Stimulated activated CD4-positive, alpha-beta T cell treated with anti-CD3 and anti-CD28 coated beads, Interleukin-4, amount 100 ng/mL, for 4 hours (primary cell): ENCODE data around the gene PLAAT2.
"Not testable (repeated sequence)": the region's sequence is repeated elsewhere in the genome, so short reads cannot be mapped to it uniquely, and the experiment has no call there.

Experiments used
- DNase-seq, 2 experiments: peaks; one replicate each; pipeline ENCODE4 v3.0.0-alpha.2; 2020

Gene PLAAT2

DNA sequence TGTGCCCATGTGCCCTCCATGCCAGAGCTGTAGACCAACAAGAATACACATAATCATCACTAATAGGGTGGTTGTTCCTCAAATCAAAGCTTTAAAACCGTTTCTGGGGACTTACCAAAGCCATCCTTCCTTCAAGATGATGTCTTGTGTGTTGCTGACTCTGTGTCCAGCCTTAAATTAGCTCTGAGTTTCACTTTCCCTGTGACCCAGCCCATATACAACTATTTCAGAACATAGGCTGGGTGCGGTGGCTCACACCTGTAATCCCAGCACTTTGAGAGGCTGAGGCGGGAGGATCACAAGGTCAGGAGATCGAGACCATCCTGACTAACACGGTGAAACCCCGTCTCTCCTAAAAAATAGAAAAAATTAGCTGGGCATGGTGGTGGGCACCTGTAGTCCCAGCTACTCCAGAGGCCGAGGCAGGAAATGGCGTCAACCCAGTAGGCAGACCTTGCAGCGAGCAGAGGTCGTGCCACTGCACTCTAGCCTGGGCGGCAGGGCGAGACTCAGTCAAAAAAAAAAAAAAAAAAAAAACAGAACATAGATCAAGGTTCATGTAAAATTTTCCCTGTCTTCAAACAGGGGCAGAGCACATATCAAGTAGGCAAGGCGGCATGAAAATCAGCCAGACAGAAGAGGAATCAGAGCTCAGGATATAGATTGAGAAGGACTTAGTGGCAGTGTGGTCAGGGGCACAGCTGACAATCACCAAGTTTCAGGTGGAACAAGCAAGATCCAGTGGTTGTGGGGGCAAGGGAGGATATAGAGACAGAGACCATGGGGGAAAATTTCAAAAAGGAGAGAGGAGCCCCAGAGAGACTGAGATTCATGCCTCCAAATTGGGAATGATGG lies at the start of gene PLAAT2:
Gene PLAAT2 (minus strand): TSS at position 179 of the 855 bp plus-strand sequence. CDS start 55 bp downstream, at position 124.
- DNase-seq: no peak

DNA sequence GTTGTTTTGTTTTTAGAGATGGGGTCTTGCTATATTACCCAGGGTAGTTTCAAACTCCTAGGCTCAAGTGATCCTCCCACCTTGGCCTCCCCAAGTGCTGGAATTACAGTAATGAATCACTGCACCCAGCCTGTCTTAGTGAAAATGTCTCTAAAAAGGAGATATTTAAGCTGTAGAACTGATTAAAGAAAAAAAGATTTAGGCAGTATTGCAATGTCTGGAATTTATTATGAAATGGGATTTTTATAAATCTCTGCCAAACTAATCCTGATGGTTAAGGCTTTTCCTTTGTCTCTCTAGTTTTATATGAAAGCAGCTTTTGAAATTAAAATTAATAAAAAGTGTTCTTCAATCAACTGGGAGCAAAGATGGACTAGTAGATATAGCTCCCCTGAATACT lies 49.0 kb upstream of the PLAAT2 start:
- DNase-seq: no peak

DNA sequence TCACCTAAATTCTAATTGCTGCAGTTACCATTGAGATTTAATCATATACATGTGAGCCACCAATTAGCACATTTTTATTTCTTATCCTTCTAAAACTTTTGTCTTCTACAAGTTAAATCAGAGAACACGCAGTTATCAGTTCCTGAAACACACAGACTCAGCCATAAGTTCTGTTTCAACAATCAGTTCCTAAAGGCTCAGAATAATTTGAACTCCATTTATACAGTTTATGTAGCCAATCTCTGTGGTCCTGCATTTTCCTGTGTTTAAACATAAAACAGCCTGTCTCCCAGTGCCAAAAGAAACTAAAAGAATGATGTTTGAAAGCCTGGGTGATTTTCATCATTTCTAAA lies 48.2 kb upstream of the PLAAT2 start:
- no peak for DNase-seq

DNA sequence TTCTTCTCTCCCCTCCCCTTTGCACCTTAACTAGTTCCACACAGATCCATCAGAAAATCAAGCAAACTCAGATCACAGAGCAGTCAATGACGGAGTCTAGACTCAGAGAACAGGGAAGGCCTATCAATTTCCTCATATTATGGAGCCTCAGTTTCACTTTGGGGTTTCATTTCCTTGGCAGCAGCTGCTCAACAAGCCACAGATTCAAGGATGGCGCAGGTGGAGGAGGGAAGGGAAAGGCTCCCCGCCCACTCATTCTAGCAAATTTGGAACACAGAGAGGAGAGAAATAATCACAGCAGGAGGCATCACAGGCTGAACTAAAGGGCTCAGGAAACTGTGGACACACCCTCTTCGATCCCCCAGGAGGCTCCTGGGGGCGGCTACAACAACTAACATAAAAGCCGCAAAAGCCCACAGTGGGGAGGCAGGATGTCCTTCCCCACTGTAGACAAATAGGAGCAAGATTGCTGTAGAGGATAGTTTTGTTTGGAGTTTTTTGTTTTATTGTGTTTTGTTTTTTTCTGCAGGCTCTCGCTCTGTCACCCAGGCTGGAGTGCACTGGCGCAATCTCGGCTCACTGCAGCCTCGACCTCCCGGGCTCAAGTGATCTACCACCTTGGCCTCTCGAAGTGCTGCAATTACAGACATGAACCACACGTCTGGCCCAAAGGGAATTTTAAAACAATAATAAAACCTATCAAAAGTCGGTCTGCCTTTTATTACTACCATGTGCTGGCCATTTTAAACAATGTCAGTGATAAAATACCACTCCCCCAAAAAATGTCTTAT lies 47.6 kb upstream of the PLAAT2 start:
- DNase-seq: no peak

DNA sequence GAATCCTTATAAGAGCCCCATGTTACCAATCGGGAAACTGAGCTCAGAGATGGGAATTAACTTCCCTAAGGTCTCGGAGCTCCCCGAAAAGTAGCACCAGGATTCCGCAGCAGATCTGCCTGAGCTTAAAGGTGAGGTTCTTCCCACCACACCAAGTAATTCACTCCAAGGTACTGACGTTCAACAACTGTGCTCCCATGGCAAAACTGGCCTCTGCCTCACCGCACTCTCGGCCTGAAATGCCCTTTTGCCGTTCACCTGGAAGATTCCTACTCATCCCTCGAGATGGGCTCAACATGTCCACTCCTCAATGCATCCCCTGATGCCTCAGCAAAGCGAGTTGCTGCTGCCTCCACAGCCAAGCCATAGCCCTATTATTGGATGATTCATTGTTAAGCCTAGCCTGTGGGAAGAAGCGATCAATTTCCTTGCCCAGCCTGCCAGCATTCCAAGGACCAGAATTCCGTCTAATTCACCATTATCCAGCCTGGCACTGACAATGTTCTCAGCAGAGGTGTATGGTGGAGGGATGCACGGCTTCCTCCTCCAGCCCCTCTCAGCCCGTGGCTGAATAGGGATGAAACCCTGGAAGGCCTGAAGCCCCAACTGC lies 46.9 kb upstream of the PLAAT2 start:
- DNase-seq: no peak

DNA sequence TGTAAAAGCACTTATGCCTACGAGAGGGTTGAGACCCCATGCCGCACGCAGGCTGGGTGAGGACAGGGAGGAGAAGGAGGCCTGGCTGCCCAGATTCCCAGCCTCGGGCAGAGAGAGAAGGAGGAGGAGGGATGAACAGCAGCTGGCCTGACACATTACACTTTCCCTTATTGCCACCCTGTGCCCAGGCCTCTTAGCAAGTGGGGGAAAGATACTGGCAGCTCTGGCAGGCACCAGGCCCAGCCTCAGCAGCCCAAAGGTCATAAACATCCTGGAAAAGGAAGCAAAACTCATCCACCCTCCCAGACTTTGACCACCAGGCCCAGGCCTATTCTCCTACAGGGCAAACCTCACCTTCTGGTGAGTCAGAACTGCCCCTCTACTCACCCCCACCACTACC lies 46.4 kb upstream of the PLAAT2 start:
- DNase-seq: no peak

DNA sequence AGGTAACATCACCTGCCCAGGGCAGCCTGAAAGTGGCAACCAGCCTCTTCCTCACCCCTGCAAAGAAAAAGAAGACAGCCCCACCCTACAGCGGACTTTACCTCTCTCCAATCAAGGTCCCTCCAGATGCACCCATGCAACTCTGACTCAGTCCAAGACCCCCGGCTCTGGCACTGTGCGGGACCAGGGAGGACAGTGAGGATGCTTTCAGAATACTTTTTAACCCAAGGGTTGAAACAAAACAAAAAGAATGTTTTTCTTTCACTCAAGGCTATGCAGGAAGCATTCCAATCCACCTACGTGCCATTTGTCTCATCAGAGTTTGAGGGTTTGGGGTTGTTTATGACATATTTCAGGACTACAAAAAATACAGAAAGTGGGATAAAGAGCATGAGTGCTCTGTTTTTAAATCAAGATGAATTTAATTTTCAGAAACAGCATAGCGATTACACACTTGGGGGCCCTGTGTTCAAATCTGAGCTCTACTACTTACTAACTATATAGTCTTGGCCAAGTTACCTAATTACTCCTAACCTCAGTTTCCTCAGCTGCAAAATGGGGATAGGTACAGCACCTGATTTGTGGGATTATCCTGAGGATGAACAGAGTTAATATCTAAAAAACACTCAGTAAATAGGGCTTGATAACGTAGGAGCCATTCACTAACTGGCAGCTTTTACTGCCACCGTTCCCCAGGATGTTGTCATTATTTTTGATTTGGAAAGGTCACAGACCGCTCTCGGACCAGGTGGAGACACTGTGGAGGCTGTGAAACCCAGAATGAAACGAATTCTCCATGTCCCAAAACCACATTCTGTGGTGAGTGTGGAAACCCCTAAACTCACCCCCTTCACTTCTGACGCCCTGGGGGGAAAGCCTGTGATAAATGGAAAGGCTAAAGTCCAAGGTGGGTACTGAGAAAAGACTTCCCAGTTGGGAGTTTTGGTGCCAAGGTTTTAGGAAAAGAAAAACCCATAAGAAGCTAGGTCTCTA lies 45.5 kb upstream of the PLAAT2 start:
- no peak for DNase-seq

DNA sequence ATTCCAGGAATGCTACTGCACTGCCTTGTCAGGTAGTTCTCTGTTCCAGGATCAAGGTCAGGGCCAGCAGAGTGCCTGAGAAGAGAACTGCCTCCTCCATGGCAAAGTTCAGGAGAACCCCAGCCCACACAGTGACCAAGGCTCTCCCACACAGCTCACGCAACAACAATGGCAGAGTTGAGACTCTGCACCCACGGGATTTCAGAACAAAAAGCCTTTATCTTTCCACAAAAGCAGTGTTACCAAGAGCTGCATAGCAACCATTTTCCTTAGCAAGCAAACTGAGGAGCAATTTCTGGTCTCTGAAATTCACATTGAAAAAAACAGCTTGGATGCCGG lies 40.0 kb upstream of the PLAAT2 start:
- DNase-seq: no peak

DNA sequence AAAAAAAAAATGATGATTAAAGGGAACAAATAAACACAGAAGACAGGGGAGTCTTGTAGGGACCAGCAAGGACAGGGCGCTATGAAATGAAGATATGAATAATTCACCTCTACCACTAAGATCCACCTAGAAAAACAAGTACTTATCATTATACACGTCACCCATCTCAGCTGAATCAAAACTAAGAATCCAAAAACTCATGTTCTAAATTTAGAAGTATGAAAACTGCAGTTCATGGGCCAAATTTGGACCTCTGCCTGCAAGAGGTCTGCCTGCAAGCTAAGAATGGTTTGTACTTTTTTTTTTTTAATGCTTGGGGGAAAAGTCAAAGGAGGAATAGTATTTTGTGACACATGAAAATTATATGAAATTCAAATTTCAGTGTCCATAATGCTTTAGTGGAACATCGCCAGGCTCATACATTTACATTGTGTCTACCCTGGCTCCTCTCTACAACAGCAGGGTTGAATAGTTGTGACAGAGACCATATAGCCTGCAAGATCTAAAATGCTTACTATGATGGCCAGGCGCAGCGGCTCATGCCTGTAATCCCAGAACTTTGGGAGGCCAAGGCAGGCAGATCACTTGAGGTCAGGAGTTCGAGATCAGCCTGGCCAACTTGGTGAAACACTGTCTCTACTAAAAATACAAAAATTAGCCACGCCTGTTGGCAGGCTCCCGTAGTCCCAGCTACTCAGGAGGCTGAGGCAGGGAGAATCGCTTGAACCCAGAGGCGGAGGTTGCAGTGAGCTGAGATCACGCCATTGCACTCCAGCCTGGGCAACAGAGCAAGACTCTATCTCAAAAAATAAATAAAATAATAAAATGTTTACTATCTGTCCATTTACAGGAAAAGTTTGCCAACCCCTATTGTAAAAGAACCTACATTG lies 39.4 kb upstream of the PLAAT2 start:
- not testable (repeated sequence) for DNase-seq

DNA sequence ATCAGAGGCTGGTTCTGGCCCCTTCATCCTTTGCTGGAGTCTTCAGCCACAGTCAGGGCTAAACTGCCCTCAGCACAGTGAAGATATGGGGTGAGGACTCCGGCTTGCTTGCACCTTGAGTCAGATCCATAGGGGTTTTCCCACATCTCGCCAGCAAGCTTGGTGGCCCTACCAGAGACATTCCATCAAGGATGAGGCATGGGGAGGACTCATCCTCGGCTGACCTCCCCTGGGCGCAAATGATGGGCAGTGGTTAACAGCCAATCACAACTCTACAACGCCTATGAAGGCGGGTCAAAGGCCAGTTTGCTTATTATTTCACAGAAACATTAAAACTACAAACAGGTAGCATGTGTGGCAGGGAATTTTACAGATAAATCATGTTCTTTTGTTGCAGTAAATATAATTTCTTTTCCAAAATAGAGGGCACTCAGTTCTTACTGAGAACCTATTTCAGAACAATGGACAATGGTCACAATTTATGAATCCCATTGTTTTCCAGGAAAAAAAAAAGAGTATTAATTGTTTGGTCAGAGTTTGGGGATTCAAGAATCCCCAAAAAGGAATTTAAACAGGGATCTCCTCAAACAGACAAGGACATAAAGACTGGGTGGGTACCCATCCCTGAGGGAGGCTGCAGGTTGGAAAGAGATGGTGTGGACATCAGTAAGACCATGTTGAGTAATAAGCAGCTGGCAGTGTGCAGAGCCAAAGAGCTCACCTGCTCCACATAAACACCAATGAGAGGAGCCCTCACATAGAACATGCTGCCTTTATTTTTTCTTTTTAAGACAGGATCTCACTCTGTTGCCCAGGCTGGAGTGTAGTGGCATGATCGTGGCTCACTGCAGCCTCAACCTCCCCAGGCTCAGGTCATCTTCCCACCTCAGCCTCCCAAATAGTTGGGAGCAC lies 36.3 kb upstream of the PLAAT2 start:
- no peak for DNase-seq

DNA sequence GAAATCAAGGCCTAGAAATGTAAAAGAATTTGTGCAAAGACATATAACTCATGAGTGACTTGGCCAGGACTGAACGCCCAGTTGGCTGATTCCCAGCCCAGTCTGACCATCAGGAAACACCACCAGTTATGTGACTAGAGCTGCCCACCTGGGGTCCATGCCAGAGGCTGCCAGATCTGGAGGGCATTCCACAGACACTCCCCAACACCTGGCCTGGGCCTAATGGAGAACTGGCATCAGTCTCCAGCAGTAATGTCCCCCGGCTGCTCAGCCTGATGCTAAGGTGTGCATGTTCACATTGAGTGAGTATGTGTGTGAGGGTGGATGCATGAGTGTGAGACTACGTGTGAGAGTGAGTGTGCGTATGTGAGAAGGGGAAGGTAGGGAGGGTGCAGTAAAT lies 35.4 kb upstream of the PLAAT2 start:
- no peak for DNase-seq

DNA sequence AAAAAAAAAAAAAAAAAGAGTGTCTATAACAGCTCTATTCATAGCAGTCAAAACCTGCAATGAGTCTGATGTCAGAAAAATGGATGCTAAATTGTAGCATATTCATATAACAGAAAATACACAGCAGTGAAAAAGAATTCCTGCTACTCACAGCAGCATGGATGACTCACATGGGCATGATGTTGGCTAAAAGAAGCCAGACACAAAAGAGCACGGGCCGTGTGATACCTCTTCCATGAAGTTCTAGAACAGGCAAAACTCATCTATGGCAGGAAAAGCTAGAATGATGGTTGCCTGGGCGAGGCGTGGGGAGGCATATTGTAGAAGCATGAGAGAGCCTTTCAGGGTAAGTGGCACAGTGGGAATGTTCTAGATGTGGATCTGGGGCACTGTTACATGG lies 32.1 kb upstream of the PLAAT2 start:
- DNase-seq: no peak

DNA sequence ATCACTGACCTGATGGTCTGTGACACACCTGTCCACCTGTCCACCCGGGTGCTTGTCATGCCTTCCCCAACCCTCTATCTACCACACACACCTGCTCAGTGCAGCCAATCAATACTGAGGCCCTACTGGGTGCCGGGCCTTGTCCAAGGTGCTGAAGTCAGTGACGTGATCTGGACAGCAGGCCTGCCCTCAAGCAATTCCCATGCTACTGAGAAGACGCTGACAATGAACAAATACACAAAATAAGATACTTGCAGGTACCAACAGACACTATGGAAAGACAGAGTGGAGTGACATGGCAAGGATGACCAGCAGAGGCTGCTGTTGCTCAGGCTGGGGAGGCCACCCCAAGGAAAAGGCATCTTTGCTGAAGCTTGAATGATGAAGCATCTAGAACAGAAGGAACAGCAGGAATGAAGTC lies 29.8 kb upstream of the PLAAT2 start:
- DNase-seq: no peak

DNA sequence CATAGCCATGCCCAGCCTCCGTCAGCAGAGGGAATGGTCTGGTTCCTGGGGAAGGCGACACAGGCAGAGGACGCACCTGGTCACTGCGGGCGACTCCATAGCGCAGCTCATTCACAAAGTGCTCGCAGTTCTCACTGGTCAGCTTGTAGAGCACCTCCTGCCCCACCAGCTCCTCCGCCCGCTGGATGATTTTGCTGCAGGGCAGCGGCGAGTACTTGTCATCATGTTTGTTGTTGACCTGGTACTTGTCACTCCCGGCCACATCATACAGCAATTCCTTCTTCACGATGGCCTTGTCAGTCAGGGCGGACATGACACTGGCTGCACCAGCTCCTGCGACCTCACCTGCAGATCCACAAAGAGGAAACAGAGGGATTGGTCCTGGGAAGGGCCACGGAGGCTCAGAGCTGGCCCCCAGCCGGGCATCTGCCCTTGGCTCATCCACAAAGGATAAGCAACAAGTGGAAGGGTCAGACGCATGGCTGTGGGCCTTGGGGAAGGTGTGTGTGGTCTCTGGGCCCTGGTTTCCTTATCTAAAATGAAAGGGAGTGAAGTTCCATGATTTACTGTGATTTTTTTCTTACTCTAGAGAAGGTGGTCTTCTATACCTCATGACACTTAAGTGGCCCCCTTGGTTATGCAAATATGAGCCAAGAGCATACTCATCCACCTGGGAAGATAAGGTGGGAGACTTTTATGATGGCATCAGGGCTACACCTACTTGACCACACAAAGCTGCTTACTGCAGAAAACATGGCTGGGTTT lies 27.0 kb upstream of the PLAAT2 start:
- no peak for DNase-seq

DNA sequence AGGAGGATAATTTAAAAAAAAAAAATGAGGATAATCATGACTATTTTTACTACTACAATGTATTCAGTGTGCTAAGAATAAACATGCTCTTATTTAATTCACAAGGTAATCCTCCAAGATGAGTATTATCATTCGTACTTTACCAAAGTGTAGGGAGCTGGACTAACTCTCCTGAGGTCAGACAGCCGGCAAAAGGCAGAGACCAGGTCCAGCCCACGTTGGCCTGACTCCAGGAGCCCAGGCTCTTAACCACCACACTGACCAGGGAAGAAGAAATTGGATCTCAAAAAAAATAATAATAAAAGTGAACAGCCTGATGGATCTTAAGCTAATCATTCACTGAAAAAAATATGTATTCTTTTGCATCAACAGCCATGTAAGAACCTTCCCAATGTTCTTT lies 25.8 kb upstream of the PLAAT2 start:
- no peak for DNase-seq

DNA sequence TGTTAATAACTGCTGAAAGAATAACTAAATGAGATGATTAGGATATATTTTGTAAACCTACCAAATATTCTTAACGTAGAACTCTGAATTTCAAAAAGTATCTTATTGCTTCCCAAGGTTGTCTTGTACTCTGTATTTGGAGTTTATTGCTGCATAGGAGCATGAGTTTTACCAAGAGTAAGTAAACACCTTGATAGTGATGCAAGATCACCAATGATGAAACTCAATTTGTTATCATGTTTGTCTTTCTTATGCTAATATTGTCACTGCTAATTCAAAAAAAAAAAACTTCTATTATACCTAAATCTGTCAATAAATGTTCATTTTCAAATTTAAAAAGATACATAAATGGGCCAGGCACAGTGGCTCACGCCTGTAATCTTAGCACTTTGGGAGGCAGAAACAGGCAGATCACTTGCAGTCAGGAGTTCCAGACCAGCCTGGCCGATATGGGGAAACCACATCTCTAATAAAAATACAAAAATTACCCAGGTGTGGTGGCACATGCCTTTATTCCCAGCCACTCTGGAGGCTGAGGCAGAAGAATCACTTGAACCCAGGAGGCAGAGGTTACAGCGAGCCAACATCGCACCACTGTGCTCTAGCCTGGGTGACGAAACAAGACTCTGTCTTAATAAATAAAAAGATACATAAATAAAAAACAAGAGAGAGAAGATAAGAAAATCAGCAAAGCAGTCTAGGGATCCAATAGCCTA lies 23.4 kb upstream of the PLAAT2 start:
- no peak for DNase-seq

DNA sequence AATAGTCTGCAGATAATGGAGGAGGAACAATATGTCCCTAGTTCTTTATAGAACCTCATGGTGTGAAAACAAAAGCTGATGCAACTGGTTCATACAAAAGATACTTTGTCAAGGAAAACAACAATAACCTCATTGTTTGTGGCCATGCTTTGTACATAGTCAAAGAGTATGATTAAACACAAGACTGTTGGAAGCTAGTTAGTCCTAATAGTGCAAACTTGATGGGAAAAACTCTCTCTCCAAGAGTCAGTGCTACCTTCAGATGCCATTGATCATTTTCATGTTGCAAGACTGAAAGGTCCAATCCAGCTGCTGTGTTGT lies 20.1 kb upstream of the PLAAT2 start:
- DNase-seq: no peak

DNA sequence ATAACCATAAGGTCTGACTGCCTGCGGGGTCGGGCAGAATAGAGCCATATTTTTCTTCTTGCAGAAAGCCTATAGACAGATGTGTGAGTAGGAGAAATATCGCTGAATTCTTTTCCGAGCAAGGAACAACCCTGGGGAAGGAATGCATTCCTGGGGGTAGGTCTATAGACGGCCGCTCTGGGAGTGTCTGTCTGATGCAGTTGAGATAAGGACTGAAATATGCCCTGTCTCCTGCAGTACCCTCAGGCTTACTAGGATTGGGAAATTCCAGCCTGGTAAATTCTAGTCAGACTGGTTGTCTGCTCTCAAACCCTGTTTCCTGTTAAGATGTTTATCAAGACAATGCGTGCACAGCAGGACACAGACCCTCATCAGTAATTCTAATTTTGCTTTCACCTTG lies 18.0 kb upstream of the PLAAT2 start:
- not testable (repeated sequence) for DNase-seq

DNA sequence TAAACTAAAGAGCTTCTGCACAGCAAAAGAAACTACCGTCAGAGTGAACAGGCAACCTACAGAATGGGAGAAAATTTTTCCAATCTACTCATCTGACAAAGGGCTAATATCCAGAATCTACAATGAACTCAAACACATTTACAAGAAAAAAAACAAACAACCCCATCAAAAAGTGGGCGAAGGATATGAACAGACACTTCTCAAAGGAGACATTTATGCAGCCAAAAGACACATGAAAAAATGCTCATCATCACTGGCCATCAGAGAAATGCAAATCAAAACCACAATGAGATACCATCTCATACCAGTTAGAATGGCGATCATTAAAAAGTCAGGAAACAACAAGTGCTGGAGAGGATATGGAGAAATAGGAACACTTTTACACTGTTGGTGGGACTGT lies 15.7 kb upstream of the PLAAT2 start:
- DNase-seq: not testable (repeated sequence)
